AG09319 (cell line): Measurements from ENCODE around the gene AGAP1.

Source experiments
- DNase-seq: peaks from one replicate; pipeline ENCODE4 v3.0.0-alpha.2; 2010; ENCODE audit warnings: low read depth; ENCODE audit errors: extremely low read depth
- CTCF ChIP-seq: IDR thresholded peaks from 2 replicates; pipeline ENCODE4 v1.5.1; 2011; ENCODE audit warnings: low read depth, mild to moderate bottlenecking, inconsistent platforms, low read length, moderate library complexity

AGAP1 gene

DNA sequence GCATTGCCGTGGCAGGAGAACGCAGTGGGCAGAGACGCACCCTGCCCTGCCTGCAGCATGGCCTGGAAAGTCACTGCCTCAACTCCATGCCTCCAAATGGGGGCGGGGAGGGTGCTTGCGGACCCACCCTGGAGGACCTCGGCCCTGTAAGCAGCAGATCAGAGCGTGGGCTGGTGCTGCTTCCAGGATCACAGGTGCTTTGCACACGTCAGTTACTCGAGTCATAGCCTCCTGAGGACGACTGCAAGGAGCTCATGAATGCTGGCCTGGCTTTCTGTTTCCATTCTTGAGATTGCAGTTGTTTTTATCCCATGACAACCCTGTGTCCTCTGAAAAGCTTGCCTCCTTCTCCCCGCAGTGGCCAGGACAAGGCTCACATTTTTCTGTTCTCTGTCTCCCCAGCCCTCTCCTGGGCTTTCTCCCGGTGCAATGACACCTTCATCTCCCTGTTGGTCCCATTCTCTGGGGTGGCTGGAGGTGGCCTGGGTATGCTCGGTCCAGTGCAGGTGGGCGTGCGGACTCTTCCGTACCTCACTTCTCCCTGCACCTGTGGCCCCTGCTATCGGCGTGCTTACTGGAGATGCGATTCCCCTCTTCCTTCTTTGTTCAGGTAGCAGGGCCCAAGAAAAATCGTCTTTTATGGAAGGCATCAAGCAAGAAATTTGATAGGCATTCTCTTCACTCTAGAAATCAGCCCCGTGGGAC, 466.3 kb downstream of the AGAP1 start:
- TF ChIP-seq CTCF = no peak
- no peak for DNase-seq

DNA sequence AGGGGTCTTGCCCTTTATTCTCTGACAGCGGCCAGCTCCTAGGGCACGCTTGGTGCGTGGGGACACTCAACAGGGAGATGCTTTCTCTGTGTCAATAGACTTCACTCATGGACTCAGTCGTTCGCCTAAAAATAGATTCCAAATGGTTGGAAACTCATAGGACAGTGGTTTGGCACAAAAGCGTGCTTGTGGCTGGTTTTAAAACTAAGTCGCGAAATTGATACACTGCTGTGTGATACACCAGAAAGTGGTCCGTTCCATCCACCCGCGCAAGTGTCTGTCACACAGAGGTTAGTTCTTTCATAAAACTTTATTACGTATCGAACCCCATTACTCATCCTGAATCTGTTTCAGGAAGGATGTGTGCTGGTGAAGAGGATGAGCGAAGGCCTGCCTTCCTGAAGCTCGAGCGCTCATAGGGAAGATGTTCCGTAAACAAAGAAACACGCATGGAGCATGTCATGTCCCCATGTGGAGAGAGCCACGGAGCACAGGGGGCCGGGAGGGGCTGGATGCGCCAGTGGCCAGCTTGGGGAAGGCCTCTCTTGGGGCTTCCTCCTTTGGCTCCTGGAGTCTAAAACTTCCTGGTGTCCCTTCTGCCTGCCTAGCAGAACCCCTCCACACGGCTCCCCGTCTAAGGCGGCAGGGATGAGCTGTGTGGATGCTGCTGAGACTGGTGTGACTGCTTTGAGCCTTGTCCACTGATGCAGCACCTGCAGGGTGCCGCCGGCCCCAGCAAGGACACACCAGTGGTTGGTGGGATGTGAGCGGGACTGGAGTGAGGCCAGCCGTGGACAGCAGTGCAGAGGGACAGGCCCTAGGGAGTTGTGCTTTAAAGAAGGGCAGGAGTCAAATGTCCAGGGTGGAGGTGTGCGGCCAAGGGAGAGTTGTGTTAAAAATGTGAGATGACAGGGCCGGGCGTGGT, 467.1 kb downstream of the AGAP1 start:
- TF ChIP-seq CTCF = no peak
- DNase-seq = no peak

DNA sequence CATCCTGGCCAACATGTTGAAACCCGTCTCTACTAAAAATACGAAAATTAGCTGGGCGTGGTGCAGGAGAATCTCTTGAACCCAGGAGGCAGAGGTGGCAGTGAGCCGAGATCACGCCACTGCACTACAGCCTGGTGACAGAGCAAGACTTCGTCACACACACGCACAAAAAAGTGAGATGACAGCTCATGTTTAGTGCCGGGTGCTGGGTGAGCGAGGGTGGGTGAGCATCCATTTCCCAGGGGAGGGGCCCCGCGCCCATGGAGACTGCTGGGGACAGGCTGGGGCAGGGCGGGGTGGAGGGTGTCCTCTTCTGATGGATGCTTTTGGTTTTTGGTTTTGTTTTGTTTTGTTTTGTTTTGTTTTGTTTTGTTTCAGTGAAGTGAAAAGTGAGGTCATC, 467.9 kb downstream of the AGAP1 start:
- TF ChIP-seq CTCF = no peak
- no peak for DNase-seq

DNA sequence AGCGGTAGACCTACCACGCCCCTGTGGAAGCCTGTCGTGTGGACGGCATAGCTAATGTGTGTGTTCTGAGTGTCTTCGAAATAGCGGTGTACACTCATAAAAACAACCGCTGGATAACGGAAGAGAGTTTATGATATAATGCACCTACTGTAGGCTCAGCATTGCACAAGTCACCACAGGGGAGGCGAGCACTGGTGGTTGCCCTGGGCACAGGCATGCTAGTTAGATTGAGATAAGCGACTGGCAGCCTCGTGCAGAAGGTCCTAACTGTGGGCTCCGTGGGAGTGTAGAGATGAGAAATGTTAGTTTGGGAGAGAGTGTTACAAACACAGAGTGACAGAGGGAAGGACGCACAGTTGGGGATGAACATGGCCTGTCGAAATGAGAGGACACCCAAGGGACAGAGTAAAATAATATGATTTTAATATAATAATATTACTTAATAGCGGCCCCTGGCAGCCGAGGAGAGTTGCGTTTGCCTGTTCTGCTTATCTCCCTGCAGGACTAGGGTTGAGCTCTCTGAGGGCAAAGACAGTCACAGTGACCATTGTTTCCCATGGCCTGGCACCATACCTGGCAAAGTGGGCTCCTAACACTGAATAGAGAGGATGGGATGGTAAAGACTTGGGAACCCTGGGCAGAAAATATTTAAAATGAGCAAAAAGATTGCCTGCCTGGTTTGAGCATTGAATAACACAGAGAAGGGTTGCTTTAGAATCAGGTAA, 470.2 kb downstream of the AGAP1 start:
- DNase-seq = no peak
- TF ChIP-seq CTCF = no peak

DNA sequence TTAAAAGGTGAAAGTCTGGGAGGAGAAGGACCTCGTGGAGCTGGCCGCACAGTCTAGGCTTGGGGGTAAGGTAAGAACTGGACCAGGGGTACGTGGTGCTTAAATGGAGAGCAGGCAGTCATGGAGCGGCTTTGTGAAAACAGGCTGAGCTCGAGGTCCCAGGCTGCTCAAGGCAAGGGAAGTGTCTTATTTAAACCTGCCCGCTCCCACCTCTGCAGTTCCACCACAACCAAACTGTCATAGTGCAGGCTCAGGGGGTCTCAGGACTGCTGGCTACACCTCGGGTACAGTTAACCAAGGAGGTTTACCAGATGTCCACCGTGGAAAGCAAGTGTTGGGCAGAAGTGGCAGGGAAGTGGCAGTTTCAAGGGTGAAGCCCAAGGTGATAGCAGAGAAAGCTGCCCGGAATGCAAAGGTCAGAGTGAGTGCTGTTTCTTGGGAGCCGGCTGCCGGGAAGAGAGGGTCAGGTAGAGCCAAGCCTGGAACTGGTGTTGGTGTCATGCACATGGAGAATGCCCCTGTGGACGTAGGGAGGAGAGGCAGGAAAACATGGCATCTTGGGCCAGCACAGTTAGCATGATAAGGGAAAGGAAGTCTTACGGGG, 471.0 kb downstream of the AGAP1 start:
- TF ChIP-seq CTCF = no peak
- DNase-seq = no peak

GRCh38 chr2:235966396-235966795, 472.6 kb downstream of the AGAP1 start:
- no peak for DNase-seq
- no peak for TF ChIP-seq CTCF
